Activated CD8-positive, alpha-beta T cell treated with anti-CD3 and anti-CD28 coated beads, Interleukin-2, amount 10 ng/mL, durations not matched to agents 7 days and 5 days (primary cell): Measurements from ENCODE around the gene WDR43. TPM values are rescaled to one million over a fixed set of nuclear protein-coding genes. Genes with fewer than 3 reads are reported as not detected.

ENCODE experiments used
- ATAC-seq: fragments of 150-1000 bp; cut with Tn5 transposase; one replicate; pipeline ENCODE4 v1.10.0; 2021; ENCODE audit warnings: moderate library complexity
- CTCF ChIA-PET: fragments of 350-600 bp; sonication (Branson Sonifier 250); formaldehyde crosslinking; loops from one replicate; lab custom pipeline; 2021; ENCODE audit warnings: antibody characterized with exemption; lab: Charles Lee
- POLR2A ChIA-PET: fragments of 350-600 bp; sonication (Branson Sonifier 250); formaldehyde crosslinking; loops from one replicate; lab custom pipeline; 2021; ENCODE audit warnings: antibody characterized with exemption; lab: Charles Lee
- DNase-seq: peaks from one replicate; pipeline ENCODE4 v3.0.0-alpha.2; 2020
- H3K27ac Mint-ChIP-seq: one replicate; pipeline ENCODE4 v1.8.0; 2021; ENCODE audit warnings: mild to moderate bottlenecking, mixed read lengths
- H3K27me3 Mint-ChIP-seq: one replicate; pipeline ENCODE4 v1.8.0; 2021; ENCODE audit warnings: low read depth, mixed read lengths
- H3K36me3 Mint-ChIP-seq: one replicate; pipeline ENCODE4 v1.8.0; 2021; ENCODE audit warnings: low read depth, mixed read lengths
- H3K4me1 Mint-ChIP-seq: one replicate; pipeline ENCODE4 v1.8.0; 2021; ENCODE audit warnings: low read depth, mixed read lengths
- H3K4me3 Mint-ChIP-seq: one replicate; pipeline ENCODE4 v1.8.0; 2021; ENCODE audit warnings: mild to moderate bottlenecking, mixed read lengths
- H3K9me3 Mint-ChIP-seq: one replicate; pipeline ENCODE4 v1.8.0; 2022; ENCODE audit warnings: mixed read lengths; ENCODE audit not compliant: insufficient read depth
- total RNA-seq, 2 experiments: library from RNA; stranded (reverse); gene quantifications; one replicate each; pipeline ENCODE4 v1.2.3, GENCODE V29; 2021

WDR43 gene
- total RNA-seq, 2 experiments from 2014 or later: 70.3 to 81.2 TPM

- peaks cover 4% of the 10 kb centered on the region for H3K27me3 Mint-ChIP-seq
- no peaks in the 10 kb centered on the region for H3K36me3 Mint-ChIP-seq
- H3K27ac Mint-ChIP-seq: no peak overlapping the region
- ChIA-PET POLR2A (interaction anchor here (0.6 to 1.3 kb wide), 3 partner anchors 18 to 19 kb away, joined by 3 to 4 read pairs (median 3); no protein-coding TSS in a partner anchor), CTCF (interaction anchor here (1.0 to 1.5 kb wide), 2 partner anchors 19 to 37 kb away, joined by 4 read pairs; no protein-coding TSS in a partner anchor)
- no peak overlapping the region for H3K4me3 Mint-ChIP-seq
- no peaks in the 10 kb centered on the region for H3K9me3 Mint-ChIP-seq
- ATAC-seq (no peak), DNase-seq (no peak)
- peaks cover 16% of the 10 kb centered on the region for H3K4me1 Mint-ChIP-seq
Observed at GRCh38 chr2:28995765-28996750, 101.6 kb downstream of the WDR43 start.

GRCh38 chr2:28997237-28997846 is 102.9 kb downstream of the WDR43 start:
- Mint-ChIP-seq H3K27ac (no peak overlapping the region), H3K27me3 (peaks cover 4% of the 10 kb centered on the region), H3K4me1 (peaks cover 28% of the 10 kb centered on the region), H3K36me3 (no peaks in the 10 kb centered on the region), H3K9me3 (no peaks in the 10 kb centered on the region), H3K4me3 (no peak overlapping the region)
- DNase-seq (no peak), ATAC-seq (no peak)
- ChIA-PET POLR2A (no interaction called here), CTCF (interaction anchor here (0.7 to 1.5 kb wide), 2 partner anchors 15 to 18 kb away, joined by 3 to 4 read pairs; no protein-coding TSS in a partner anchor)

Other genes starting within 250 kb of the WDR43 start
- gene PPP1CB, start 142.8 kb upstream of the WDR43 start, total RNA-seq: 100 to 1,000 TPM; 174 to 183 TPM
- 1 to 10 TPM; 1.2 TPM for gene SPDYA, start 83.8 kb upstream of the WDR43 start, total RNA-seq
- 10 to 100 TPM; 15.1 to 15.5 TPM for gene TRMT61B, start 24.4 kb upstream of the WDR43 start, total RNA-seq
- gene TOGARAM2, start 86.6 kb downstream of the WDR43 start, total RNA-seq: 10 to 100 TPM; 10.0 to 10.5 TPM
- not detected for gene PCARE, start 179.9 kb downstream of the WDR43 start, total RNA-seq
- 10 to 100 TPM; 20.1 to 21.9 TPM for gene CLIP4, start 220.7 kb downstream of the WDR43 start, total RNA-seq